Stomach (tissue), 4 donors: ENCODE results near the gene TMEM52B.

Experiments
- CTCF ChIP-seq, 7 experiments: fragments of 450-650 bp in 4 of 7; fragments of 200-600 bp in 3 of 7; sonication (generic) in 3 of 7; IDR thresholded peaks; one replicate each; pipeline ENCODE4 v1.5.1; 2016 to 2019; ENCODE audit warnings: antibody characterized with exemption in 7 of 7, control low read depth in 2 of 7, mild to moderate bottlenecking in 1 of 7
- POLR2A ChIP-seq, 4 donors: fragments of 450-650 bp; IDR thresholded peaks; one replicate each; pipeline ENCODE4 v1.6.1; 2016; ENCODE audit warnings: antibody characterized with exemption in 4 of 4, control low read depth in 2 of 4, mild to moderate bottlenecking in 1 of 4, moderate library complexity in 1 of 4
- POLR2AphosphoS5 ChIP-seq, 3 donors: sonication (generic); formaldehyde crosslinking; IDR thresholded peaks; one replicate each; pipeline ENCODE4 v1.6.1; 2016; ENCODE audit warnings: antibody characterized with exemption in 3 of 3

GRCh38 chr12:10174986-10175614 lies 3.7 kb upstream of the TMEM52B start:
- TF ChIP-seq CTCF (IDR thresholded peaks at IDR 0.05) (no peak), POLR2A (IDR thresholded peaks at IDR 0.05) (no peak), POLR2AphosphoS5 (IDR thresholded peaks at IDR 0.05) (no peak)
